ENCODE data around the gene AK3. TPM values are rescaled to one million over a fixed set of nuclear protein-coding genes. Genes with fewer than 3 reads are reported as not detected.

Gene AK3
- total RNA-seq, 1 donor = 72.5 TPM

- DNase-seq (ENCODE audit: low read depth) = peak; percentile 21
- no peak overlapping the region for H3K4me3 ChIP-seq (ENCODE audit: low read depth, low read length)
- TF ChIP-seq, protein P1, sequence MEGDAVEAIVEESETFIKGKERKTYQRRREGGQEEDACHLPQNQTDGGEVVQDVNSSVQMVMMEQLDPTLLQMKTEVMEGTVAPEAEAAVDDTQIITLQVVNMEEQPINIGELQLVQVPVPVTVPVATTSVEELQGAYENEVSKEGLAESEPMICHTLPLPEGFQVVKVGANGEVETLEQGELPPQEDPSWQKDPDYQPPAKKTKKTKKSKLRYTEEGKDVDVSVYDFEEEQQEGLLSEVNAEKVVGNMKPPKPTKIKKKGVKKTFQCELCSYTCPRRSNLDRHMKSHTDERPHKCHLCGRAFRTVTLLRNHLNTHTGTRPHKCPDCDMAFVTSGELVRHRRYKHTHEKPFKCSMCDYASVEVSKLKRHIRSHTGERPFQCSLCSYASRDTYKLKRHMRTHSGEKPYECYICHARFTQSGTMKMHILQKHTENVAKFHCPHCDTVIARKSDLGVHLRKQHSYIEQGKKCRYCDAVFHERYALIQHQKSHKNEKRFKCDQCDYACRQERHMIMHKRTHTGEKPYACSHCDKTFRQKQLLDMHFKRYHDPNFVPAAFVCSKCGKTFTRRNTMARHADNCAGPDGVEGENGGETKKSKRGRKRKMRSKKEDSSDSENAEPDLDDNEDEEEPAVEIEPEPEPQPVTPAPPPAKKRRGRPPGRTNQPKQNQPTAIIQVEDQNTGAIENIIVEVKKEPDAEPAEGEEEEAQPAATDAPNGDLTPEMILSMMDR (IDR thresholded peaks at IDR 0.05; ENCODE audit: insufficient read depth, low read depth, low read length) = no peak
Measured at GRCh38 chr9:4748612-4749011, 7.6 kb upstream of the AK3 start.

DNA sequence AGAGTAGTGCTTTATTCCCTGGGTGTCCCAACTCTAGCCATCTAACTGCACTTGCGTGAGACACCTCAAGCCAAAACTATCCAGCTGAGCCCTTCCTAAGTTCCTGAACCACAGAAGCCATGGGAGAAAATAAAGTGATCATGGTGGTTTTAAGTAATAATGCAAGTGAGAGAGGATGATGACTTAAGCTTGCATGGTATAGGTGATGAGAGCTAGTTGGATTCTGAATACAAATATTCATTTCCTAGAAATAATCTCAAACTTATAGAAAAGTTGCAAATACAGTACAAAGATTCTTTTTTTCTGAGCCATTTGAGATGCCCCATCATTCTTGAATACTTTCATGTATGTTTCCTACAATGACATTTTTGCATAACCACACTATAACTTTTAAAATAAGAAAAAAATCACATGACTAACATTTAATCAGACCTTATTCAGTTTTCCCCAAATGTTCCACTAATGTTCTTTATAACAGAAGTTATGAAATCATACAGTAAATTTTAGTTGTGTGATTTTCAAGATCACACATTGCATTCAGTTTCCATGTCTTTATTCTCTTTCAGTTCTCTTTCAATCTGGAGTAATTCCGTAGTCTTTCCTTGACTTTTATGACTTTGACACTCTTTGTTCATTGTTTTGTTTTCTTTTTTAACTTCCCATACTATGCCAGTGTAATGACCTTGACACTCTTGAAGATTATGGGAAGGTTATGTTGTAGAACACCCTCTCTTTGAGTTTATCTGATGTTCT is 5.5 kb upstream of the AK3 start:
- TF ChIP-seq, protein P1 (IDR thresholded peaks at IDR 0.05; ENCODE audit: insufficient read depth, low read depth, low read length) = no peak
- DNase-seq (ENCODE audit: low read depth) = no peak
- H3K4me3 ChIP-seq (ENCODE audit: low read depth, low read length) = no peak overlapping the region

- H3K4me3 ChIP-seq (ENCODE audit: low read depth, low read length) = no peak overlapping the region
- DNase-seq (ENCODE audit: low read depth) = peak; percentile 47
- TF ChIP-seq, protein P1 (IDR thresholded peaks at IDR 0.05; ENCODE audit: insufficient read depth, low read depth, low read length) = no peak
Measured at GRCh38 chr9:4743131-4743875, 2.3 kb upstream of the AK3 start.

GRCh38 chr9:4742246-4742645 is 1.2 kb upstream of the AK3 start:
- H3K4me3 ChIP-seq (ENCODE audit: low read depth, low read length) = peak overlapping the region; percentile 83
- TF ChIP-seq, protein P1 (IDR thresholded peaks at IDR 0.05; ENCODE audit: insufficient read depth, low read depth, low read length) = no peak

DNA sequence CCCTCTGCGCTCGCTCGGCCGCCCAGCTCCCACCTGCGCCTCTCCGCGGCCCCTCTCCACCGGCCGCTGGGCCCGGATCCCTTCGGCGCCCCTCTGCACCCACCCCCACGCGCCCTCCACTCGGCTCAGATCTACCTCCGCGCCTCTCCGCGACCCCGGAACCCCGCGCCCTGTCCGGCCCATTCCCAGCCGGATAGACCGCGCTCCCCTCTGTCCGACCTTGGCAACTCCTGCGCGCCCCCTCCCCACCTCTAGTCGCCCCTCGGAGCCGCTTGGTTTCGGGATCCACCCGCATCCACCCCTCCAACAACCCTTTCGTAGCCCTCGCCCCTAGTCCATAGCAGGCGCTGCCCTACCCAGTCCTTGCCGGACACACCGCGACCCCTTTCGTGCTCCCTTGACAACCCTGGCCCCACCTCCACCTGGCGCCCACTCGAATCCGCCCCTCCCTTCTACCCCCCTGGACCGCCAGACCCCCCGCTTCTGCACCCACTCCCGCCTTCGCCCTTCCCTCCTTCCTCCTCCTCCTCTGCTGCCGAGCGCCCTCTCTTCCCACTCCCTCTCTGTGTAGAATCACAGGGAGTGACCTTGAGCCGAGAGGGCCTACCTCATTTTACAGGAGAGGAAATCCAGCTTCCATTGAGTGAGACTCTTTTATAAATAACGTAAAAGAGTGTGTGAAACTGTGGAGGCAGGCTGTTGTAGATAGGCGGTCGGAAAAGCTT is 525 bp upstream of the AK3 start:
- TF ChIP-seq, protein P1 (IDR thresholded peaks at IDR 0.05; ENCODE audit: insufficient read depth, low read depth, low read length) = no peak
- H3K4me3 ChIP-seq (ENCODE audit: low read depth, low read length) = peak overlapping the region; percentile 83
- peak; percentile 36 for DNase-seq (ENCODE audit: low read depth)

More at GRCh38 chr9:4742246-4742645, 1.2 kb upstream of the AK3 start:
- DNase-seq (ENCODE audit: low read depth) = no peak

DNA sequence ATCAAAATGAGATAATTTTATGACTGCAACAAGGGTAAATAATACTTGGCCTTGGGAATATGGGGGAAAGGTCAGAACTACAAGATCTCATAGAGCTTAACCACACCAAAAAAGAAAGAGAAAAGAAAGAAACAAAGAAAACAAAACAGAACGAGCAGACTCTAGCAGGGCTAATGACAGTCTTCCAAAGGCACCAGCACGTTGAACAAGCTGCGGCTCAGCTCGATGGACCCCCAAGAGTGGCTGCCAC is 689 bp downstream of the AK3 start:
- H3K4me3 ChIP-seq (ENCODE audit: low read depth, low read length) = peak overlapping the region; percentile 83
- TF ChIP-seq, protein P1 (IDR thresholded peaks at IDR 0.05; ENCODE audit: insufficient read depth, low read depth, low read length) = no peak
- DNase-seq (ENCODE audit: low read depth) = peak; percentile 38

Data from fibroblast of villous mesenchyme (primary cell).